Psoas muscle (tissue), 8 donors: ENCODE results near the gene ATAD3B. TPM values are rescaled to one million over a fixed set of nuclear protein-coding genes. Genes with fewer than 3 reads are reported as not detected.
A peak's percentile ranks its signal among the peaks of the same experiment; 100 is the strongest.
"Not testable (repeated sequence)": the region's sequence is repeated elsewhere in the genome, so short reads cannot be mapped to it uniquely, and the experiment has no call there.

ENCODE experiments used
- ATAC-seq, 4 donors: fragments of 200-7000 bp; cut with Tn5 transposase; one replicate each; pipeline ENCODE4 v1.9.1; 2020; ENCODE audit warnings: moderate library complexity in 3 of 4, mild to moderate bottlenecking in 2 of 4
- DNase-seq, 2 donors: peaks; one replicate each; pipeline ENCODE4 v3.0.0-alpha.2; 2020
- H3K27ac ChIP-seq: fragments of 200-600 bp; one replicate; pipeline ENCODE4 v1.8.0; 2022
- H3K27me3 ChIP-seq, 3 donors: fragments of 200-600 bp in 1 of 3; one replicate each; pipeline versions ENCODE4 v1.6.1 to v1.8.0; 2013 to 2022; ENCODE audit warnings: low read length in 2 of 3, mild to moderate bottlenecking in 2 of 3, moderate library complexity in 1 of 3; ENCODE audit not compliant: insufficient read depth in 3 of 3
- H3K36me3 ChIP-seq, 2 donors: fragments of 200-600 bp in 1 of 2; one replicate each; pipeline versions ENCODE4 v1.6.1 to v1.8.0; 2013 to 2022; ENCODE audit warnings: low read depth in 1 of 2, mild to moderate bottlenecking in 1 of 2, moderate library complexity in 1 of 2; ENCODE audit not compliant: insufficient read depth in 1 of 2
- H3K4me1 ChIP-seq: fragments of 200-600 bp; one replicate; pipeline ENCODE4 v1.8.0; 2022
- H3K4me3 ChIP-seq: fragments of 200-600 bp; one replicate; pipeline ENCODE4 v1.8.0; 2022; ENCODE audit warnings: mild to moderate bottlenecking
- H3K9me3 ChIP-seq: fragments of 200-600 bp; one replicate; pipeline ENCODE4 v1.8.0; 2022
- WGBS, 3 donors: extraction: QIAGEN DNeasy Blood & Tissue Kit; methylation state at CpG; one replicate each; pipeline versions ENCODE4 v1.1.6 to v1.1.7; 2013; 5-methylcytosine and 5-hydroxymethylcytosine counted together
- intact Hi-C, 2 donors: fragments of 100-400 bp; cut with DNase I; formaldehyde crosslinking; loops; one replicate each; pipeline versions ENCODE4 v1.11.0 to v1.14.2; 2022
- polyA plus RNA-seq, 3 donors: library from polyadenylated mRNA; stranded (reverse); fragments of 200-250 nt; gene quantifications; one replicate each; pipeline ENCODE4 v1.2.3, GENCODE V29; 2013
- total RNA-seq, 4 donors: library from RNA; stranded (reverse); fragmentation: NEBNext Ultra II Directional in 2 of 4; extraction: Animal tissue kit (Norgen Biotek cat#: 25700) in 2 of 4; gene quantifications; one replicate each; pipeline versions ENCODE4 v1.2.1 to v1.2.4, GENCODE V29; 2021 to 2023
- TF ChIP-seq, protein P1 (sequence below): fragments of 200-600 bp; IDR thresholded peaks from one replicate; pipeline ENCODE4 v1.8.0; 2022; ENCODE audit warnings: antibody characterized with exemption
- donor health status: healthy with polysubstance abuse.
- donor health status: DM: no; HTN: no; CAD: no; lungs with moderate emphysema.
- donor health status: Bipolar disorder and iron deficiency.
- donor health status: healthy.
- donor health status: DM: yes; HTN: yes; CAD: no.
- donor health status: DM: no; HTN: no; CAD: no.
- donor health status: DM: no; HTN: no; CAD: no.
- donor health status: DM: yes; HTN: yes; CAD: no.

Gene ATAD3B
- total and polyA plus RNA-seq, 7 donors = 4.6 to 19.4 (median 9.8) TPM

DNA sequence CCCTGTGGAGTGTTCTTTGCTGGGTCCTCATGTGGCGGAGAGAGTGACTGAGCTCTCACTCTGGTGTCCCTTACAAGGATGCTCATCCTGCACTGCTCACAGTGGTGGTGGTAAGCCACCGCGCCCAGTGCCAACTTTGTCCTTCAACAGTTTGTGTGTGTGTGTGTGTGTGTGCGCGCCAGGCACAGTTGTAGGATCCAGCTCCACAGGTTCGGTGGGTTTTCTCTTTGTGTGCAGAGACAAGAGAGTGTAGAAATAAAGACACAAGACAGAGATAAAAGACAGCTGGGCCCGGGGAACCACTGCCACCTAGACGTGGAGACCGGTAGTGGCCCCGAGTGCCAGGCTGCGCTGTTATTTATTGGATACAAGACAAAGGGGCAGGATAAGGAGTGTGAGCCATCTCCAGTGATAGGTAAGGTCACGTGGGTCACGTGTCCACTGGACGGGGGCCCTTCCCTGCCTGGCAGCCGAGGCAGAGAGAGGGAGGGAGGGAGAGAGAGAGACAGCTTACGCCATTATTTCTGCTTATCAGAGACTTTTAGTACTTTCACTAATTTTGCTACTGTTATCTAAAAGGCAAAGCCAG lies 33.3 kb downstream of the ATAD3B start:
- H3K36me3 ChIP-seq, H3K9me3 ChIP-seq, H3K27me3 ChIP-seq: not testable (repeated sequence)
- H3K4me3 ChIP-seq = peak overlapping the region; percentile 51
- ATAC-seq = peak; percentile 44 to 62 (median 54)
- H3K27ac ChIP-seq = peak overlapping the region; percentile 88
- peak; percentile 76 to 86 for DNase-seq
- WGBS, 3 donors = 31 to 33% (median 33%) methylated on average over 16 of the region's 16 CpGs
- TF ChIP-seq, protein P1, sequence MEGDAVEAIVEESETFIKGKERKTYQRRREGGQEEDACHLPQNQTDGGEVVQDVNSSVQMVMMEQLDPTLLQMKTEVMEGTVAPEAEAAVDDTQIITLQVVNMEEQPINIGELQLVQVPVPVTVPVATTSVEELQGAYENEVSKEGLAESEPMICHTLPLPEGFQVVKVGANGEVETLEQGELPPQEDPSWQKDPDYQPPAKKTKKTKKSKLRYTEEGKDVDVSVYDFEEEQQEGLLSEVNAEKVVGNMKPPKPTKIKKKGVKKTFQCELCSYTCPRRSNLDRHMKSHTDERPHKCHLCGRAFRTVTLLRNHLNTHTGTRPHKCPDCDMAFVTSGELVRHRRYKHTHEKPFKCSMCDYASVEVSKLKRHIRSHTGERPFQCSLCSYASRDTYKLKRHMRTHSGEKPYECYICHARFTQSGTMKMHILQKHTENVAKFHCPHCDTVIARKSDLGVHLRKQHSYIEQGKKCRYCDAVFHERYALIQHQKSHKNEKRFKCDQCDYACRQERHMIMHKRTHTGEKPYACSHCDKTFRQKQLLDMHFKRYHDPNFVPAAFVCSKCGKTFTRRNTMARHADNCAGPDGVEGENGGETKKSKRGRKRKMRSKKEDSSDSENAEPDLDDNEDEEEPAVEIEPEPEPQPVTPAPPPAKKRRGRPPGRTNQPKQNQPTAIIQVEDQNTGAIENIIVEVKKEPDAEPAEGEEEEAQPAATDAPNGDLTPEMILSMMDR = peak; percentile 66
- intact Hi-C loops = loop anchor here in 1 of 2 donors (1.0 to 10.0 kb wide), 2 partner anchors 100 to 158 kb away; partner anchors contain the start of gene MRPL20
- H3K4me1 ChIP-seq = peaks cover 16% of the 10 kb centered on the region

DNA sequence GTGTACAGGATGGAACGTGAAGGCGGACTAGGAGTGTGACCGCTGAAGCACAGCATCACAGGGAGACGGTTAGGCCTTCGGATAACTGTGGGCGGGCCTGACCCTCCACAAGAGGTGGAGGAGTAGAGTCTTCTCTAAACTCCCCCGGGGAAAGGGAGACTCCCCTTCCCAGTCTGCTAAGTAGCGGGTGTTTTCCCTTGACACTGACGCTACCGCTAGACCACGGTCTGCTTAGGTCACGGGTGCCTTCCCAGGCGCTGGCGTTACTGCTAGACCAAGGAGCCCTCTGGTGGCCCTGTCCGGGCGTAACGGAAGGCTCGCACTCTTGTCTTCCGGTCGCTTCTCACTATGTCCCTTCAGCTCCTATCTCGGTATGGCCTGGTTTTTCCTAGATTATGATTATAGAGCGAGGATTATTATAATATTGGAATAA lies 33.8 kb downstream of the ATAD3B start:
- intact Hi-C loops = loop anchor here in 1 of 2 donors (1.0 to 10.0 kb wide), 2 partner anchors 101 to 158 kb away; partner anchors contain the start of gene MRPL20
- DNase-seq (peak; percentile 53 to 75), ATAC-seq (peak; percentile 47 to 72 (median 60))
- not testable (repeated sequence) for H3K9me3 ChIP-seq, H3K27me3 ChIP-seq, H3K36me3 ChIP-seq
- WGBS, 3 donors = 10 to 21% (median 10%) methylated on average over 9 to 16 of the region's 22 CpGs
- H3K4me3 ChIP-seq = peak overlapping the region; percentile 51
- TF ChIP-seq, protein P1 = peak; percentile 27
- H3K4me1 ChIP-seq = peaks cover 16% of the 10 kb centered on the region
- H3K27ac ChIP-seq = peak overlapping the region; percentile 88

- Histone ChIP-seq H3K27ac (peak overlapping the region; percentile 88), H3K4me1 (peaks cover 19% of the 10 kb centered on the region), H3K4me3 (peak overlapping the region; percentile 51)
- DNase-seq, H3K9me3 ChIP-seq, H3K36me3 ChIP-seq, H3K27me3 ChIP-seq: not testable (repeated sequence)
- 49 to 60% (median 52%) methylated on average over 5 of the region's 5 CpGs for WGBS, 3 donors
- intact Hi-C loops = loop anchor here in 1 of 2 donors (1.0 to 10.0 kb wide), 2 partner anchors 101 to 158 kb away; partner anchors contain the start of gene MRPL20
- peak in 1 of 4 donors; percentile 20 for ATAC-seq
These were observed 34.2 kb downstream of the ATAD3B start for GRCh38 chr1:1505801-1506200.

GRCh38 chr1:1507305-1507704 lies 35.7 kb downstream of the ATAD3B start:
- ATAC-seq (no peak), DNase-seq (no peak)
- WGBS, 3 donors = 92 to 94% (median 93%) methylated on average over 4 of the region's 4 CpGs
- peaks cover 23% of the 10 kb centered on the region for H3K4me1 ChIP-seq
- H3K27ac ChIP-seq = no peak overlapping the region
- TF ChIP-seq, protein P1 = no peak
- intact Hi-C loops = loop anchor here in 1 of 2 donors (10.0 kb wide), 1 partner anchor 103 kb away; the partner anchor contains the start of gene MRPL20
- H3K36me3 ChIP-seq = no peaks in the 10 kb centered on the region
- no peaks in the 10 kb centered on the region for H3K9me3 ChIP-seq
- no peak overlapping the region for H3K4me3 ChIP-seq
- no peaks in the 10 kb centered on the region for H3K27me3 ChIP-seq

- Histone ChIP-seq H3K27ac (peak overlapping the region; percentile 65), H3K4me1 (peaks cover 23% of the 10 kb centered on the region), H3K4me3 (peak overlapping the region; percentile 46)
- H3K9me3 ChIP-seq, H3K27me3 ChIP-seq, DNase-seq, H3K36me3 ChIP-seq: not testable (repeated sequence)
- intact Hi-C loops = loop anchor here in 1 of 2 donors (10.0 kb wide), 1 partner anchor 104 kb away; the partner anchor contains the start of gene MRPL20
- ATAC-seq = peak; percentile 33 to 64 (median 52)
- WGBS, 3 donors = 56 to 62% (median 61%) methylated on average over 21 to 31 of the region's 34 CpGs
These were observed 37.4 kb downstream of the ATAD3B start for GRCh38 chr1:1508775-1509464.

DNA sequence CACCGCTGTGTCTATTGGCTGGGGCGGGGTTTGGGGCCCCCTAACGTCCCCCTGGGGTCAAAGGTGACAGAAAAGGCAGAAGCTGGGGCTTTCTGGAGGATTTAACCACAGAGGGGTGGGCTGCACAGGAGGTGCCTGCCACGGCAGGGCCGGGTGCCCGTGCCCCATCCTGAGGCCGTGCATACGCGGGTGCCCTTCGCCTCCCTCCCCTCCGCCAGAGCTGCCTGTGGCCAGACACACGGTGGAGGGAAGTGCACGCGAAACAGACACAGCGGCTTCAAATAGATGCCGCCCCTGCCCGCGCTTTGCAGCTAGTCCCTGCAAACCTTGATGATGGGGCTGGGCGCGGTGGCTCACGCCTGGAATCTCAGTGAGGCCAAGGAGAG lies 37.9 kb downstream of the ATAD3B start:
- intact Hi-C loops = loop anchor here in 1 of 2 donors (10.0 kb wide), 1 partner anchor 105 kb away; the partner anchor contains the start of gene MRPL20
- peaks cover 23% of the 10 kb centered on the region for H3K4me1 ChIP-seq
- H3K4me3 ChIP-seq, H3K27me3 ChIP-seq, DNase-seq, H3K36me3 ChIP-seq, ATAC-seq, H3K9me3 ChIP-seq, H3K27ac ChIP-seq: not testable (repeated sequence)
- WGBS, 3 donors = 77 to 86% (median 83%) methylated on average over 11 to 17 of the region's 21 CpGs
